ENCODE measurements around the gene CRTAC1. TPM values are rescaled to one million over a fixed set of nuclear protein-coding genes. Genes with fewer than 3 reads are reported as not detected.

CRTAC1 gene
- total and polyA plus RNA-seq, 4 donors: 0.14 to 0.33 (median 0.26) TPM

- Histone ChIP-seq H3K4me3 (ENCODE audit: low read depth in 1 of 3, low read length in 3 of 3) (no peak overlapping the region), H3K9ac (ENCODE audit: low read depth in 1 of 2, low read length in 2 of 2) (no peak overlapping the region), H3K27ac (ENCODE audit: low read depth in 1 of 2, low read length in 2 of 2) (no peak overlapping the region), H3K4me1 (ENCODE audit: control insufficient read depth in 4 of 4, insufficient read depth in 4 of 4, low read length in 3 of 4) (peaks cover 0 to 2% (median 0%) of the 10 kb centered on the region in 4 donors), H3K27me3 (ENCODE audit: control insufficient read depth in 4 of 4, insufficient read depth in 4 of 4, low read length in 3 of 4) (peaks cover 0 to 8% (median 0%) of the 10 kb centered on the region in 4 donors), H3K9me3 (ENCODE audit: control insufficient read depth in 4 of 4, low read length in 3 of 4) (no peaks in the 10 kb centered on the region), H3K36me3 (ENCODE audit: control insufficient read depth in 4 of 4, insufficient read depth in 3 of 4, low read depth in 1 of 4, low read length in 3 of 4) (no peaks in the 10 kb centered on the region)
- DNase-seq (ENCODE audit: low spot score): no peak
- TF ChIP-seq FOXA1 (IDR thresholded peaks at IDR 0.05) (no peak), ZBTB33 (IDR thresholded peaks at IDR 0.05) (no peak), JUND (IDR thresholded peaks at IDR 0.05) (no peak), HNF4G (IDR thresholded peaks at IDR 0.05) (no peak), NR2F2 (IDR thresholded peaks at IDR 0.05) (no peak), GABPA (IDR thresholded peaks at IDR 0.05 in 1 of 2, conservative IDR thresholded peaks at IDR 0.05 in 1 of 2) (no peak), SP1 (IDR thresholded peaks at IDR 0.05) (no peak), RXRA (IDR thresholded peaks at IDR 0.05) (no peak), HNF4A (conservative IDR thresholded peaks at IDR 0.05) (no peak), EGR1 (IDR thresholded peaks at IDR 0.05; ENCODE audit: low read depth in 2 of 2) (no peak), ATF3 (IDR thresholded peaks at IDR 0.05) (no peak)
- TF ChIP-seq, protein P1, sequence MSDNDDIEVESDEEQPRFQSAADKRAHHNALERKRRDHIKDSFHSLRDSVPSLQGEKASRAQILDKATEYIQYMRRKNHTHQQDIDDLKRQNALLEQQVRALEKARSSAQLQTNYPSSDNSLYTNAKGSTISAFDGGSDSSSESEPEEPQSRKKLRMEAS (IDR thresholded peaks at IDR 0.05): no peak
- TF ChIP-seq, protein P2, sequence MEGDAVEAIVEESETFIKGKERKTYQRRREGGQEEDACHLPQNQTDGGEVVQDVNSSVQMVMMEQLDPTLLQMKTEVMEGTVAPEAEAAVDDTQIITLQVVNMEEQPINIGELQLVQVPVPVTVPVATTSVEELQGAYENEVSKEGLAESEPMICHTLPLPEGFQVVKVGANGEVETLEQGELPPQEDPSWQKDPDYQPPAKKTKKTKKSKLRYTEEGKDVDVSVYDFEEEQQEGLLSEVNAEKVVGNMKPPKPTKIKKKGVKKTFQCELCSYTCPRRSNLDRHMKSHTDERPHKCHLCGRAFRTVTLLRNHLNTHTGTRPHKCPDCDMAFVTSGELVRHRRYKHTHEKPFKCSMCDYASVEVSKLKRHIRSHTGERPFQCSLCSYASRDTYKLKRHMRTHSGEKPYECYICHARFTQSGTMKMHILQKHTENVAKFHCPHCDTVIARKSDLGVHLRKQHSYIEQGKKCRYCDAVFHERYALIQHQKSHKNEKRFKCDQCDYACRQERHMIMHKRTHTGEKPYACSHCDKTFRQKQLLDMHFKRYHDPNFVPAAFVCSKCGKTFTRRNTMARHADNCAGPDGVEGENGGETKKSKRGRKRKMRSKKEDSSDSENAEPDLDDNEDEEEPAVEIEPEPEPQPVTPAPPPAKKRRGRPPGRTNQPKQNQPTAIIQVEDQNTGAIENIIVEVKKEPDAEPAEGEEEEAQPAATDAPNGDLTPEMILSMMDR (IDR thresholded peaks at IDR 0.05; ENCODE audit: low read depth, low read length, missing input control): no peak
- 77% methylated on average over 4 of the region's 4 CpGs for WGBS
These were observed 177.5 kb downstream of the CRTAC1 start for GRCh38 chr10:97852840-97853405.

GRCh38 chr10:97852277-97852676 is 178.1 kb downstream of the CRTAC1 start:
- Histone ChIP-seq H3K9ac (ENCODE audit: low read depth in 1 of 2, low read length in 2 of 2) (no peak overlapping the region), H3K36me3 (ENCODE audit: control insufficient read depth in 4 of 4, insufficient read depth in 3 of 4, low read depth in 1 of 4, low read length in 3 of 4) (no peaks in the 10 kb centered on the region), H3K27me3 (ENCODE audit: control insufficient read depth in 4 of 4, insufficient read depth in 4 of 4, low read length in 3 of 4) (peaks cover 0 to 8% (median 0%) of the 10 kb centered on the region in 4 donors), H3K4me3 (ENCODE audit: low read depth in 1 of 3, low read length in 3 of 3) (no peak overlapping the region), H3K9me3 (ENCODE audit: control insufficient read depth in 4 of 4, low read length in 3 of 4) (no peaks in the 10 kb centered on the region), H3K4me1 (ENCODE audit: control insufficient read depth in 4 of 4, insufficient read depth in 4 of 4, low read length in 3 of 4) (peaks cover 0 to 2% (median 0%) of the 10 kb centered on the region in 4 donors), H3K27ac (ENCODE audit: low read depth in 1 of 2, low read length in 2 of 2) (no peak overlapping the region)
- TF ChIP-seq TAF1 (conservative IDR thresholded peaks at IDR 0.05): no peak
- no peak for TF ChIP-seq ATF3 (IDR thresholded peaks at IDR 0.05)
- no peak for DNase-seq (ENCODE audit: low spot score)
- 44% methylated on average over 3 of the region's 3 CpGs for WGBS

All from liver (tissue), 9 donors.